ENCODE results near the gene EGFL7. TPM values are rescaled to one million over a fixed set of nuclear protein-coding genes. Genes with fewer than 3 reads are reported as not detected.

Gene EGFL7
- total RNA-seq, 3 donors from 2014 or later (not counting 1 experiment from before 2014, with no cell fraction given), result 0.28 to 0.47 (median 0.29) TPM

GRCh38 chr9:136692185-136693134 lies 29.7 kb downstream of the EGFL7 start:
- no peak overlapping the region for H3K27ac Mint-ChIP-seq
- Histone ChIP-seq H3K4me1 (ENCODE audit: control insufficient read depth, insufficient read depth, low read length) (peaks cover 15% of the 10 kb centered on the region), H3K9me3 (ENCODE audit: control insufficient read depth, insufficient read depth, low read length) (no peaks in the 10 kb centered on the region), H3K36me3 (ENCODE audit: control insufficient read depth, insufficient read depth, low read length) (no peaks in the 10 kb centered on the region), H3K27ac (ENCODE audit: low read length) (no peak overlapping the region), H3K4me3 (ENCODE audit: low read length) (no peak overlapping the region), H3K27me3 (ENCODE audit: control insufficient read depth, insufficient read depth, low read length) (no peaks in the 10 kb centered on the region)
- H3K4me3 Mint-ChIP-seq, result no peak overlapping the region
- H3K36me3 Mint-ChIP-seq, result no peaks in the 10 kb centered on the region
- no peaks in the 10 kb centered on the region for H3K9me3 Mint-ChIP-seq
- no peak for TF ChIP-seq CTCF (IDR thresholded peaks at IDR 0.05)
- no peak for DNase-seq
- no peak for ATAC-seq
- intact Hi-C loops (cut with micrococcal nuclease), result no loop called here
- 92% methylated on average over 46 of the region's 46 CpGs for whole genome bisulfite sequencing (ENCODE audit: insufficient coverage)
- H3K27me3 Mint-ChIP-seq (ENCODE audit: low read depth in 2 of 2), result peaks cover 5% of the 10 kb centered on the region in 2 donors
- H3K4me1 Mint-ChIP-seq, result no peaks in the 10 kb centered on the region

DNA sequence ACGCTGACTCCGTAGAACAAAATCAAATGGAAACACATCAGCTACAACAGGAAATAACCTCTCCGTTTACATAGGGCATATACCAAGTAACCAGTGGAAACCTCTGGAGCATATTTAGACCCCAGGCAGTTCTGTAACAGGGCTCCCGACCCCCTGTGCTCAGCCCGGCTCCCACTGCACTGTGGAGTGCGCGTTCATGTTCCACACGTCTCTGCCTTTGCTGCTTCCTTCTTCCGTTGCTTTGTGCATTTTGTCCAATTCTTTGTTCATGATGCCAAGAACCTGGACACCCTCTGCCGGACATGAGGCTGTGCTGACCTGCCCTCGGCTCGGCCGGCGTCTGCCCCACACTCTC lies 30.4 kb downstream of the EGFL7 start:
- no peaks in the 10 kb centered on the region for H3K9me3 Mint-ChIP-seq

DNA sequence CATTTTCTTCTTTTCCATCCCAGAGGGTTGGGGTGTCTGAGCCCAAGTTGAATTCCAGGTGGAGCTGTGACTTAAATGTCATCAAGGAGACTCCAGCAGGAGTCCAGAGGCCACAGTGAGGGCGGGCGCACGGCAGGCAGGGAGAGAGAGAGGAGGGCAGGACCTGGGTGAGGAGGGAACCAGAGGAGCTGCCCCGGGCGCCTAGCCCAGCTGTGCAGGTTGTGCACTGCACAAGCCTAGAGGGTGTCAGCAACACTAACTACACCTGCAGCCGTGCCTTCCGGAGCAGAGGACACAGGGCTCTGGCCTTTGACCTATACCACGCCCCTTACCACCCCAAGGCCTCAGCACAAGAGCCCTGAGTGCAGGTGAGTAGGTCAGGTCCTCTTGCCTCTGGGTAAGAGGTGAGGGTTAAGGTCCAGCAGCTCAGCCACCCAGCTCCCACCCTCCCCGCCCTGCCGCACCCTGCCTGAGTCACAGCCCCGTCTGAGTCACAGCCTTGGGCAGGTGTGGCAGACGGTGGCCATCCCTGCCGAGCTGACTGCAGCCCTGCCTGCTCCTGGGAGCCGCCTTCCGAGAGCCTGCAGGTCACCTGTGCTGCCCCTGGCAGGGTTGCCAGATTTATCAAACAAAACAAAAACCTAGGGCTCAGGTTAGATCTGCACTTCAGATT lies 30.9 kb downstream of the EGFL7 start:
- ATAC-seq (no peak), DNase-seq (no peak)
- 76% methylated on average over 15 of the region's 15 CpGs for WGBS (ENCODE audit: insufficient coverage)
- TF ChIP-seq CTCF (IDR thresholded peaks at IDR 0.05), result no peak
- no peak overlapping the region for H3K27ac Mint-ChIP-seq
- H3K4me1 Mint-ChIP-seq, result no peaks in the 10 kb centered on the region
- H3K9me3 Mint-ChIP-seq, result no peaks in the 10 kb centered on the region
- Histone ChIP-seq H3K27me3 (ENCODE audit: control insufficient read depth, insufficient read depth, low read length) (no peaks in the 10 kb centered on the region), H3K4me1 (ENCODE audit: control insufficient read depth, insufficient read depth, low read length) (peaks cover 12% of the 10 kb centered on the region), H3K4me3 (ENCODE audit: low read length) (no peak overlapping the region), H3K27ac (ENCODE audit: low read length) (no peak overlapping the region), H3K9me3 (ENCODE audit: control insufficient read depth, insufficient read depth, low read length) (no peaks in the 10 kb centered on the region), H3K36me3 (ENCODE audit: control insufficient read depth, insufficient read depth, low read length) (no peaks in the 10 kb centered on the region)
- H3K27me3 Mint-ChIP-seq (ENCODE audit: low read depth in 2 of 2), result peaks cover 6 to 8% of the 10 kb centered on the region in 2 donors
- intact Hi-C loops (cut with micrococcal nuclease), result no loop called here
- no peaks in the 10 kb centered on the region for H3K36me3 Mint-ChIP-seq
- no peak overlapping the region for H3K4me3 Mint-ChIP-seq

More for the DNA sequence above, 30.4 kb downstream of the EGFL7 start:
- WGBS (ENCODE audit: insufficient coverage), result 93% methylated on average over 14 of the region's 14 CpGs
- Mint-ChIP-seq H3K27ac (no peak overlapping the region), H3K4me1 (no peaks in the 10 kb centered on the region), H3K27me3 (ENCODE audit: low read depth in 2 of 2) (peaks cover 6 to 7% of the 10 kb centered on the region in 2 donors), H3K4me3 (no peak overlapping the region), H3K36me3 (no peaks in the 10 kb centered on the region)
- DNase-seq (no peak), ATAC-seq (no peak)
- Histone ChIP-seq H3K4me3 (ENCODE audit: low read length) (no peak overlapping the region), H3K27ac (ENCODE audit: low read length) (no peak overlapping the region), H3K4me1 (ENCODE audit: control insufficient read depth, insufficient read depth, low read length) (peaks cover 14% of the 10 kb centered on the region), H3K9me3 (ENCODE audit: control insufficient read depth, insufficient read depth, low read length) (no peaks in the 10 kb centered on the region), H3K27me3 (ENCODE audit: control insufficient read depth, insufficient read depth, low read length) (no peaks in the 10 kb centered on the region), H3K36me3 (ENCODE audit: control insufficient read depth, insufficient read depth, low read length) (no peaks in the 10 kb centered on the region)
- TF ChIP-seq CTCF (IDR thresholded peaks at IDR 0.05), result no peak
- intact Hi-C loops (cut with micrococcal nuclease), result no loop called here
